ENCODE data around the gene KCNQ4.

- TF ChIP-seq ZNF274 (IDR thresholded peaks at IDR 0.05; ENCODE audit: borderline replicate concordance, extremely low read depth, low read length) (no peak), BRCA1 (IDR thresholded peaks at IDR 0.05; ENCODE audit: low read depth, low read length) (no peak), NRF1 (IDR thresholded peaks at IDR 0.05; ENCODE audit: low read depth, low read length) (no peak), EZH2 (IDR thresholded peaks at IDR 0.05; ENCODE audit: low read depth, low read length, severe bottlenecking) (no peak), ATF3 (IDR thresholded peaks at IDR 0.05; ENCODE audit: insufficient read depth, low read depth, low read length) (no peak), MAFK (IDR thresholded peaks at IDR 0.05; ENCODE audit: low read depth, low read length) (no peak), TAF1 (IDR thresholded peaks at IDR 0.05; ENCODE audit: low read depth, low read length) (no peak), EP300 (IDR thresholded peaks at IDR 0.05; ENCODE audit: borderline replicate concordance in 1 of 2, low read depth in 2 of 2, low read length in 2 of 2) (no peak), JUN (IDR thresholded peaks at IDR 0.05; ENCODE audit: low read depth, low read length) (no peak), SIN3A (conservative IDR thresholded peaks at IDR 0.05 in 1 of 2, IDR thresholded peaks at IDR 0.05 in 1 of 2; ENCODE audit: low read depth in 1 of 2, low read length in 2 of 2) (no peak), CREB1 (IDR thresholded peaks at IDR 0.05) (no peak)
Observed at GRCh38 chr1:40740997-40741736, 42.4 kb upstream of the KCNQ4 start.
